Lower leg skin (tissue), 3 donors: Measurements from ENCODE around the gene LRRC25.

Source experiments
- POLR2A ChIP-seq, 2 donors: fragments of 450-650 bp; IDR thresholded peaks; one replicate each; pipeline ENCODE4 v1.6.1; 2016 to 2017; ENCODE audit warnings: antibody characterized with exemption in 2 of 2, mild to moderate bottlenecking in 1 of 2, moderate library complexity in 1 of 2
- TF ChIP-seq, protein P1 (sequence below), 3 donors: fragments of 450-650 bp; IDR thresholded peaks; one replicate each; pipeline ENCODE4 v1.5.1; 2016; ENCODE audit warnings: antibody characterized with exemption in 3 of 3, mild to moderate bottlenecking in 3 of 3, moderate library complexity in 2 of 3

GRCh38 chr19:18443831-18444230 lies 46.4 kb upstream of the LRRC25 start:
- TF ChIP-seq POLR2A (IDR thresholded peaks at IDR 0.05), result no peak
- TF ChIP-seq, protein P1, sequence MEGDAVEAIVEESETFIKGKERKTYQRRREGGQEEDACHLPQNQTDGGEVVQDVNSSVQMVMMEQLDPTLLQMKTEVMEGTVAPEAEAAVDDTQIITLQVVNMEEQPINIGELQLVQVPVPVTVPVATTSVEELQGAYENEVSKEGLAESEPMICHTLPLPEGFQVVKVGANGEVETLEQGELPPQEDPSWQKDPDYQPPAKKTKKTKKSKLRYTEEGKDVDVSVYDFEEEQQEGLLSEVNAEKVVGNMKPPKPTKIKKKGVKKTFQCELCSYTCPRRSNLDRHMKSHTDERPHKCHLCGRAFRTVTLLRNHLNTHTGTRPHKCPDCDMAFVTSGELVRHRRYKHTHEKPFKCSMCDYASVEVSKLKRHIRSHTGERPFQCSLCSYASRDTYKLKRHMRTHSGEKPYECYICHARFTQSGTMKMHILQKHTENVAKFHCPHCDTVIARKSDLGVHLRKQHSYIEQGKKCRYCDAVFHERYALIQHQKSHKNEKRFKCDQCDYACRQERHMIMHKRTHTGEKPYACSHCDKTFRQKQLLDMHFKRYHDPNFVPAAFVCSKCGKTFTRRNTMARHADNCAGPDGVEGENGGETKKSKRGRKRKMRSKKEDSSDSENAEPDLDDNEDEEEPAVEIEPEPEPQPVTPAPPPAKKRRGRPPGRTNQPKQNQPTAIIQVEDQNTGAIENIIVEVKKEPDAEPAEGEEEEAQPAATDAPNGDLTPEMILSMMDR (IDR thresholded peaks at IDR 0.05), result no peak
